A549 (cell line): Measurements from ENCODE around the gene GREB1.

Experiments used
- CTCF ChIP-seq: fragments of >200 bp; sonication (Bioruptor Twin); formaldehyde crosslinking; IDR thresholded peaks from 3 replicates; pipeline ENCODE4 v1.5.1; 2016
- EP300 ChIP-seq, 2 experiments: fragments of >200 bp; sonication (Bioruptor Twin); formaldehyde crosslinking; IDR thresholded peaks; 2 replicates in 1 of 2; 3 replicates in 1 of 2; pipeline ENCODE4 v1.6.1; 2016 to 2017
- KDM5A ChIP-seq: fragments of 200-600 bp; sonication (generic); IDR thresholded peaks from 2 replicates; pipeline ENCODE4 v1.6.1; 2016; ENCODE audit warnings: antibody characterized with exemption, mild to moderate bottlenecking
- PHF8 ChIP-seq: fragments of 200-600 bp; sonication (generic); IDR thresholded peaks from 2 replicates; pipeline ENCODE4 v1.6.1; 2016; ENCODE audit warnings: low read depth, mild to moderate bottlenecking, antibody characterized with exemption, moderate library complexity, borderline replicate concordance
- RAD21 ChIP-seq, 2 experiments: fragments of >200 bp in 1 of 2; sonication (Bioruptor Twin) in 1 of 2; formaldehyde crosslinking in 1 of 2; IDR thresholded peaks in 1 of 2; conservative IDR thresholded peaks in 1 of 2; 2 replicates in 1 of 2; 3 replicates in 1 of 2; pipeline ENCODE4 v1.6.1; 2012 to 2018; ENCODE audit warnings: inconsistent platforms in 1 of 2
- REST ChIP-seq: fragments of 200-600 bp; sonication (generic); IDR thresholded peaks from 2 replicates; pipeline ENCODE4 v1.6.1; 2016; ENCODE audit warnings: antibody characterized with exemption, mild to moderate bottlenecking, moderate library complexity
- RNF2 ChIP-seq: fragments of 200-600 bp; sonication (generic); IDR thresholded peaks from 2 replicates; pipeline ENCODE4 v1.6.1; 2016; ENCODE audit warnings: low read depth, mild to moderate bottlenecking, antibody characterized with exemption, moderate library complexity, borderline replicate concordance
- TP53 ChIP-seq: fragments of 250-450 bp; sonication (Bioruptor Pico); IDR thresholded peaks from 2 replicates; pipeline ENCODE4 v1.5.0; 2021; ENCODE audit warnings: mild to moderate bottlenecking, moderate library complexity
- USF2 ChIP-seq: fragments of 450-650 bp; IDR thresholded peaks from 2 replicates; pipeline ENCODE4 v1.6.1; 2014; ENCODE audit warnings: antibody characterized with exemption
- TF ChIP-seq, protein P1 (sequence below): fragments of 250-450 bp; sonication (Bioruptor Pico); IDR thresholded peaks from 2 replicates; pipeline ENCODE4 v1.5.0; 2020; ENCODE audit warnings: low read depth, mild to moderate bottlenecking, moderate library complexity

GRCh38 chr2:11667194-11667593 lies 133.3 kb downstream of the GREB1 start:
- TF ChIP-seq CTCF (no peak), REST (no peak), KDM5A (no peak), EP300 (IDR thresholded peaks at IDR 0.05) (no peak), PHF8 (no peak), TP53 (CRISPR knock-in tag) (no peak), RNF2 (no peak), RAD21 (conservative IDR thresholded peaks at IDR 0.05 in 1 of 2, IDR thresholded peaks at IDR 0.05 in 1 of 2) (no peak), USF2 (no peak)
- TF ChIP-seq, protein P1, sequence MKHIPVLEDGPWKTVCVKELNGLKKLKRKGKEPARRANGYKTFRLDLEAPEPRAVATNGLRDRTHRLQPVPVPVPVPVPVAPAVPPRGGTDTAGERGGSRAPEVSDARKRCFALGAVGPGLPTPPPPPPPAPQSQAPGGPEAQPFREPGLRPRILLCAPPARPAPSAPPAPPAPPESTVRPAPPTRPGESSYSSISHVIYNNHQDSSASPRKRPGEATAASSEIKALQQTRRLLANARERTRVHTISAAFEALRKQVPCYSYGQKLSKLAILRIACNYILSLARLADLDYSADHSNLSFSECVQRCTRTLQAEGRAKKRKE, result no peak
